Cortex of kidney (tissue), 1 donor: ENCODE data around the gene ELF2.
"Not testable (repeated sequence)": the region's sequence is repeated elsewhere in the genome, so short reads cannot be mapped to it uniquely, and the experiment has no call there.

ENCODE experiments used
- DNase-seq: peaks from one replicate; lab custom pipeline; 2025; lab: John Stamatoyannopoulos, UW

The ELF2 gene

GRCh38 chr4:139144161-139144859, 32.7 kb downstream of the ELF2 start:
- no peak for DNase-seq

GRCh38 chr4:139142980-139143379, 34.0 kb downstream of the ELF2 start:
- DNase-seq, result no peak

- no peak for DNase-seq
Measured at GRCh38 chr4:139142087-139142486, 34.9 kb downstream of the ELF2 start.

GRCh38 chr4:139137763-139138162, 39.3 kb downstream of the ELF2 start:
- DNase-seq, result no peak

- DNase-seq, result no peak
Measured at GRCh38 chr4:139134403-139134802, 42.6 kb downstream of the ELF2 start.

- no peak for DNase-seq
Measured at GRCh38 chr4:139131209-139131870, 45.7 kb downstream of the ELF2 start.

GRCh38 chr4:139129206-139129605, 47.8 kb downstream of the ELF2 start:
- no peak for DNase-seq

GRCh38 chr4:139126898-139127297, 50.1 kb downstream of the ELF2 start:
- no peak for DNase-seq

GRCh38 chr4:139123910-139124309, 53.1 kb downstream of the ELF2 start:
- DNase-seq, result no peak

- no peak for DNase-seq
Measured at GRCh38 chr4:139118365-139118764, 58.7 kb downstream of the ELF2 start.

- no peak for DNase-seq
Measured at GRCh38 chr4:139115226-139115625, 61.8 kb downstream of the ELF2 start.

GRCh38 chr4:139114795-139115194, 62.2 kb downstream of the ELF2 start:
- DNase-seq, result not testable (repeated sequence)

GRCh38 chr4:139112650-139113049, 64.4 kb downstream of the ELF2 start:
- no peak for DNase-seq

- no peak for DNase-seq
Measured at GRCh38 chr4:139108567-139109128, 68.4 kb downstream of the ELF2 start.

- no peak for DNase-seq
Measured at GRCh38 chr4:139099366-139099982, 77.5 kb downstream of the ELF2 start.

- DNase-seq, result no peak
Measured at GRCh38 chr4:139092271-139092670, 84.7 kb downstream of the ELF2 start.

- no peak for DNase-seq
Measured at GRCh38 chr4:139085141-139085540, 91.9 kb downstream of the ELF2 start.

GRCh38 chr4:139084804-139085093, 92.3 kb downstream of the ELF2 start:
- no peak for DNase-seq

GRCh38 chr4:139083956-139084803, 92.8 kb downstream of the ELF2 start:
- no peak for DNase-seq

- no peak for DNase-seq
Measured at GRCh38 chr4:139083607-139083955, 93.4 kb downstream of the ELF2 start.

GRCh38 chr4:139082750-139083606, 94.0 kb downstream of the ELF2 start:
- DNase-seq, result peak; percentile 34
